ENCODE results near the gene C16orf74. TPM values are rescaled to one million over a fixed set of nuclear protein-coding genes. Genes with fewer than 3 reads are reported as not detected.

Gene C16orf74
- total and polyA plus RNA-seq, 2 donors (not counting 1 experiment from before 2014, with no cell fraction given) = 73.0 to 83.3 TPM

GRCh38 chr16:85686912-85687591 is 63.8 kb downstream of the C16orf74 start:
- intact Hi-C loops (cut with micrococcal nuclease) = loop anchor here (5.0 kb wide), 2 partner anchors 50 to 70 kb away; no protein-coding TSS in a partner anchor
- H4K20me1 ChIP-seq (ENCODE audit: control insufficient read depth, insufficient read depth, low read length, poor library complexity, severe bottlenecking) = no peaks in the 10 kb centered on the region
- H3K9ac ChIP-seq (ENCODE audit: low read length) = no peak overlapping the region
- no peaks in the 10 kb centered on the region for H3K27me3 Mint-ChIP-seq
- ChIA-PET POLR2A (no interaction called here), CTCF (interaction anchor here (1.4 to 4.2 kb wide), 3 partner anchors 27 to 73 kb away, joined by 4 to 14 read pairs (median 5); no protein-coding TSS in a partner anchor)
- no peaks in the 10 kb centered on the region for H3K9me3 Mint-ChIP-seq (ENCODE audit: insufficient read depth)
- ATAC-seq (ENCODE audit: low read depth) = no peak
- WGBS (ENCODE audit: insufficient coverage) = 92% methylated on average over 10 of the region's 15 CpGs
- H3K79me2 ChIP-seq (ENCODE audit: control insufficient read depth, insufficient read depth, low read length) = peaks cover 30% of the 10 kb centered on the region
- peaks cover 0 to 13% (median 3%) of the 10 kb centered on the region in 4 experiments for H3K27me3 ChIP-seq (replicated peaks in 1 of 4; ENCODE audit: control extremely low read depth in 1 of 4, control insufficient read depth in 3 of 4, insufficient read depth in 4 of 4, low read length in 3 of 4)
- no peak overlapping the region for H3K27ac Mint-ChIP-seq
- H3K9me3 ChIP-seq (ENCODE audit: control extremely low read depth in 1 of 3, control insufficient read depth in 2 of 3, insufficient read depth in 1 of 3, low read length in 2 of 3) = no peaks in the 10 kb centered on the region
- no peak for DNase-seq
- peak overlapping the region; percentile 74 for H3K4me3 Mint-ChIP-seq
- H3K4me3 ChIP-seq (ENCODE audit: control extremely low read depth in 1 of 5, extremely low read depth in 1 of 5, insufficient read depth in 1 of 5, low read depth in 2 of 5, low read length in 4 of 5) = no peak overlapping the region
- no peak for TF ChIP-seq EZH2 (IDR thresholded peaks at IDR 0.05; ENCODE audit: borderline replicate concordance, insufficient read depth, low read depth, low read length, poor library complexity, severe bottlenecking)
- TF ChIP-seq, protein P1, sequence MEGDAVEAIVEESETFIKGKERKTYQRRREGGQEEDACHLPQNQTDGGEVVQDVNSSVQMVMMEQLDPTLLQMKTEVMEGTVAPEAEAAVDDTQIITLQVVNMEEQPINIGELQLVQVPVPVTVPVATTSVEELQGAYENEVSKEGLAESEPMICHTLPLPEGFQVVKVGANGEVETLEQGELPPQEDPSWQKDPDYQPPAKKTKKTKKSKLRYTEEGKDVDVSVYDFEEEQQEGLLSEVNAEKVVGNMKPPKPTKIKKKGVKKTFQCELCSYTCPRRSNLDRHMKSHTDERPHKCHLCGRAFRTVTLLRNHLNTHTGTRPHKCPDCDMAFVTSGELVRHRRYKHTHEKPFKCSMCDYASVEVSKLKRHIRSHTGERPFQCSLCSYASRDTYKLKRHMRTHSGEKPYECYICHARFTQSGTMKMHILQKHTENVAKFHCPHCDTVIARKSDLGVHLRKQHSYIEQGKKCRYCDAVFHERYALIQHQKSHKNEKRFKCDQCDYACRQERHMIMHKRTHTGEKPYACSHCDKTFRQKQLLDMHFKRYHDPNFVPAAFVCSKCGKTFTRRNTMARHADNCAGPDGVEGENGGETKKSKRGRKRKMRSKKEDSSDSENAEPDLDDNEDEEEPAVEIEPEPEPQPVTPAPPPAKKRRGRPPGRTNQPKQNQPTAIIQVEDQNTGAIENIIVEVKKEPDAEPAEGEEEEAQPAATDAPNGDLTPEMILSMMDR (IDR thresholded peaks at IDR 0.05) = no peak
- H2AFZ ChIP-seq (ENCODE audit: insufficient read depth, low read depth, low read length, poor library complexity, severe bottlenecking) = no peak overlapping the region
- H3K4me2 ChIP-seq (replicated peaks; ENCODE audit: low read depth, low read length, poor library complexity, severe bottlenecking) = no peak overlapping the region
- peaks cover 19% of the 10 kb centered on the region for H3K4me1 Mint-ChIP-seq
- peaks cover 15 to 29% of the 10 kb centered on the region in 2 donors for H3K4me1 ChIP-seq (ENCODE audit: control insufficient read depth in 2 of 2, insufficient read depth in 2 of 2, low read length in 2 of 2)
- no peak overlapping the region for H3K27ac ChIP-seq (ENCODE audit: low read length in 2 of 2)
- no peaks in the 10 kb centered on the region for H3K36me3 ChIP-seq (replicated peaks in 1 of 2; ENCODE audit: control extremely low read depth in 1 of 2, control insufficient read depth in 1 of 2, extremely low read depth in 1 of 2, insufficient read depth in 2 of 2, low read length in 1 of 2)

GRCh38 chr16:85685251-85685650 is 65.6 kb downstream of the C16orf74 start:
- intact Hi-C loops (cut with micrococcal nuclease) = loop anchor here (5.0 kb wide), 2 partner anchors 52 to 68 kb away; no protein-coding TSS in a partner anchor
- 90% methylated on average over 2 of the region's 2 CpGs for WGBS (ENCODE audit: insufficient coverage)
- ChIA-PET POLR2A (interaction anchor here (0.6 to 0.7 kb wide), 3 partner anchors 71 to 657 kb away, joined by 3 to 4 read pairs (median 3); no protein-coding TSS in a partner anchor), CTCF (interaction anchor here (0.6 to 1.9 kb wide), 7 partner anchors 9 to 297 kb away, joined by 3 to 5 read pairs (median 3); no protein-coding TSS in a partner anchor)
- H3K4me1 ChIP-seq (ENCODE audit: control insufficient read depth in 2 of 2, insufficient read depth in 2 of 2, low read length in 2 of 2) = peaks cover 22 to 38% of the 10 kb centered on the region in 2 donors
- no peaks in the 10 kb centered on the region for H3K36me3 ChIP-seq (replicated peaks in 1 of 2; ENCODE audit: control extremely low read depth in 1 of 2, control insufficient read depth in 1 of 2, extremely low read depth in 1 of 2, insufficient read depth in 2 of 2, low read length in 1 of 2)
- Mint-ChIP-seq H3K27me3 (no peaks in the 10 kb centered on the region), H3K27ac (no peak overlapping the region), H3K4me3 (no peak overlapping the region), H3K9me3 (ENCODE audit: insufficient read depth) (no peaks in the 10 kb centered on the region), H3K4me1 (peaks cover 29% of the 10 kb centered on the region)
- H3K9me3 ChIP-seq (ENCODE audit: control extremely low read depth in 1 of 3, control insufficient read depth in 2 of 3, insufficient read depth in 1 of 3, low read length in 2 of 3) = no peaks in the 10 kb centered on the region
- no peak for DNase-seq
- no peak overlapping the region for H3K27ac ChIP-seq (ENCODE audit: low read length in 2 of 2)
- ATAC-seq (ENCODE audit: low read depth) = no peak
- TF ChIP-seq EZH2 (IDR thresholded peaks at IDR 0.05; ENCODE audit: borderline replicate concordance, insufficient read depth, low read depth, low read length, poor library complexity, severe bottlenecking) = no peak
- TF ChIP-seq, protein P1 (IDR thresholded peaks at IDR 0.05) = no peak
- no peak overlapping the region for H3K4me3 ChIP-seq (ENCODE audit: control extremely low read depth in 1 of 5, extremely low read depth in 1 of 5, insufficient read depth in 1 of 5, low read depth in 2 of 5, low read length in 4 of 5)
- H3K27me3 ChIP-seq (replicated peaks in 1 of 4; ENCODE audit: control extremely low read depth in 1 of 4, control insufficient read depth in 3 of 4, insufficient read depth in 4 of 4, low read length in 3 of 4) = peaks cover 0 to 10% (median 3%) of the 10 kb centered on the region in 4 experiments
- no peaks in the 10 kb centered on the region for H4K20me1 ChIP-seq (ENCODE audit: control insufficient read depth, insufficient read depth, low read length, poor library complexity, severe bottlenecking)
- peaks cover 30% of the 10 kb centered on the region for H3K79me2 ChIP-seq (ENCODE audit: control insufficient read depth, insufficient read depth, low read length)
- no peak overlapping the region for H3K9ac ChIP-seq (ENCODE audit: low read length)
- no peak overlapping the region for H2AFZ ChIP-seq (ENCODE audit: insufficient read depth, low read depth, low read length, poor library complexity, severe bottlenecking)
- no peak overlapping the region for H3K4me2 ChIP-seq (replicated peaks; ENCODE audit: low read depth, low read length, poor library complexity, severe bottlenecking)

Measured in B cell (primary cell).